ENCODE measurements around the gene CHN2.

The CHN2 gene

GRCh38 chr7:29424295-29424983 is 229.9 kb downstream of the CHN2 start:
- no peak overlapping the region for H3K9ac ChIP-seq (ENCODE audit: low read length)
- H3K4me1 ChIP-seq (ENCODE audit: control insufficient read depth, insufficient read depth, low read length) = peaks cover 5% of the 10 kb centered on the region; the same call in 1 of the 2 replicates
- H3K9me3 ChIP-seq (ENCODE audit: control insufficient read depth, insufficient read depth, low read depth, low read length) = no peaks in the 10 kb centered on the region
- H3K27me3 ChIP-seq (ENCODE audit: control insufficient read depth, insufficient read depth, low read length) = no peaks in the 10 kb centered on the region
- H3K27ac ChIP-seq (ENCODE audit: low read depth, low read length) = no peak overlapping the region
- no peak overlapping the region for H3K4me3 ChIP-seq (ENCODE audit: low read depth, low read length)
- H3K36me3 ChIP-seq (ENCODE audit: control insufficient read depth, insufficient read depth, low read length) = no peaks in the 10 kb centered on the region

- Histone ChIP-seq H3K9ac (ENCODE audit: low read length) (no peak overlapping the region), H3K4me1 (ENCODE audit: control insufficient read depth, insufficient read depth, low read length) (peaks cover 5% of the 10 kb centered on the region; the same call in 1 of the 2 replicates), H3K4me3 (ENCODE audit: low read depth, low read length) (no peak overlapping the region), H3K27me3 (ENCODE audit: control insufficient read depth, insufficient read depth, low read length) (no peaks in the 10 kb centered on the region), H3K36me3 (ENCODE audit: control insufficient read depth, insufficient read depth, low read length) (no peaks in the 10 kb centered on the region), H3K9me3 (ENCODE audit: control insufficient read depth, insufficient read depth, low read depth, low read length) (no peaks in the 10 kb centered on the region), H3K27ac (ENCODE audit: low read depth, low read length) (no peak overlapping the region)
Measured at GRCh38 chr7:29424984-29425309, 230.4 kb downstream of the CHN2 start.

GRCh38 chr7:29426587-29426986 is 232.0 kb downstream of the CHN2 start:
- Histone ChIP-seq H3K4me1 (ENCODE audit: control insufficient read depth, insufficient read depth, low read length) (peaks cover 12% of the 10 kb centered on the region), H3K9ac (ENCODE audit: low read length) (no peak overlapping the region), H3K27ac (ENCODE audit: low read depth, low read length) (no peak overlapping the region), H3K27me3 (ENCODE audit: control insufficient read depth, insufficient read depth, low read length) (no peaks in the 10 kb centered on the region), H3K36me3 (ENCODE audit: control insufficient read depth, insufficient read depth, low read length) (no peaks in the 10 kb centered on the region), H3K4me3 (ENCODE audit: low read depth, low read length) (no peak overlapping the region), H3K9me3 (ENCODE audit: control insufficient read depth, insufficient read depth, low read depth, low read length) (no peaks in the 10 kb centered on the region)

- no peaks in the 10 kb centered on the region for H3K36me3 ChIP-seq (ENCODE audit: control insufficient read depth, insufficient read depth, low read length)
- H3K9ac ChIP-seq (ENCODE audit: low read length) = no peak overlapping the region
- no peaks in the 10 kb centered on the region for H3K9me3 ChIP-seq (ENCODE audit: control insufficient read depth, insufficient read depth, low read depth, low read length)
- no peaks in the 10 kb centered on the region for H3K27me3 ChIP-seq (ENCODE audit: control insufficient read depth, insufficient read depth, low read length)
- no peak overlapping the region for H3K27ac ChIP-seq (ENCODE audit: low read depth, low read length)
- peaks cover 7% of the 10 kb centered on the region for H3K4me1 ChIP-seq (ENCODE audit: control insufficient read depth, insufficient read depth, low read length)
- no peak overlapping the region for H3K4me3 ChIP-seq (ENCODE audit: low read depth, low read length)
Measured at GRCh38 chr7:29429401-29429800, 234.8 kb downstream of the CHN2 start.

GRCh38 chr7:29430279-29430949 is 235.8 kb downstream of the CHN2 start:
- Histone ChIP-seq H3K36me3 (ENCODE audit: control insufficient read depth, insufficient read depth, low read length) (no peaks in the 10 kb centered on the region), H3K4me3 (ENCODE audit: low read depth, low read length) (no peak overlapping the region), H3K27ac (ENCODE audit: low read depth, low read length) (no peak overlapping the region), H3K4me1 (ENCODE audit: control insufficient read depth, insufficient read depth, low read length) (peaks cover 7% of the 10 kb centered on the region), H3K27me3 (ENCODE audit: control insufficient read depth, insufficient read depth, low read length) (no peaks in the 10 kb centered on the region), H3K9ac (ENCODE audit: low read length) (no peak overlapping the region), H3K9me3 (ENCODE audit: control insufficient read depth, insufficient read depth, low read depth, low read length) (no peaks in the 10 kb centered on the region)

GRCh38 chr7:29431686-29432085 is 237.1 kb downstream of the CHN2 start:
- Histone ChIP-seq H3K27ac (ENCODE audit: low read depth, low read length) (no peak overlapping the region), H3K9me3 (ENCODE audit: control insufficient read depth, insufficient read depth, low read depth, low read length) (no peaks in the 10 kb centered on the region)

GRCh38 chr7:29432721-29433120 is 238.1 kb downstream of the CHN2 start:
- Histone ChIP-seq H3K36me3 (ENCODE audit: control insufficient read depth, insufficient read depth, low read length) (no peaks in the 10 kb centered on the region), H3K27ac (ENCODE audit: low read depth, low read length) (no peak overlapping the region), H3K4me3 (ENCODE audit: low read depth, low read length) (no peak overlapping the region), H3K9ac (ENCODE audit: low read length) (no peak overlapping the region), H3K27me3 (ENCODE audit: control insufficient read depth, insufficient read depth, low read length) (no peaks in the 10 kb centered on the region), H3K9me3 (ENCODE audit: control insufficient read depth, insufficient read depth, low read depth, low read length) (no peaks in the 10 kb centered on the region), H3K4me1 (ENCODE audit: control insufficient read depth, insufficient read depth, low read length) (peaks cover 7% of the 10 kb centered on the region)

More at GRCh38 chr7:29431686-29432085, 237.1 kb downstream of the CHN2 start:
- Histone ChIP-seq H3K9ac (ENCODE audit: low read length) (no peak overlapping the region), H3K36me3 (ENCODE audit: control insufficient read depth, insufficient read depth, low read length) (no peaks in the 10 kb centered on the region), H3K4me3 (ENCODE audit: low read depth, low read length) (no peak overlapping the region), H3K27me3 (ENCODE audit: control insufficient read depth, insufficient read depth, low read length) (no peaks in the 10 kb centered on the region), H3K4me1 (ENCODE audit: control insufficient read depth, insufficient read depth, low read length) (peaks cover 7% of the 10 kb centered on the region)

- no peak overlapping the region for H3K27ac ChIP-seq (ENCODE audit: low read depth, low read length)
- H3K36me3 ChIP-seq (ENCODE audit: control insufficient read depth, insufficient read depth, low read length) = no peaks in the 10 kb centered on the region
- no peak overlapping the region for H3K9ac ChIP-seq (ENCODE audit: low read length)
- peaks cover 7% of the 10 kb centered on the region for H3K4me1 ChIP-seq (ENCODE audit: control insufficient read depth, insufficient read depth, low read length)
- no peaks in the 10 kb centered on the region for H3K27me3 ChIP-seq (ENCODE audit: control insufficient read depth, insufficient read depth, low read length)
- H3K9me3 ChIP-seq (ENCODE audit: control insufficient read depth, insufficient read depth, low read depth, low read length) = no peaks in the 10 kb centered on the region
- no peak overlapping the region for H3K4me3 ChIP-seq (ENCODE audit: low read depth, low read length)
Measured at GRCh38 chr7:29434380-29434768, 239.8 kb downstream of the CHN2 start.

GRCh38 chr7:29435167-29435566 is 240.6 kb downstream of the CHN2 start:
- Histone ChIP-seq H3K27ac (ENCODE audit: low read depth, low read length) (no peak overlapping the region), H3K36me3 (ENCODE audit: control insufficient read depth, insufficient read depth, low read length) (no peaks in the 10 kb centered on the region), H3K9ac (ENCODE audit: low read length) (no peak overlapping the region), H3K4me1 (ENCODE audit: control insufficient read depth, insufficient read depth, low read length) (peaks cover 5% of the 10 kb centered on the region), H3K9me3 (ENCODE audit: control insufficient read depth, insufficient read depth, low read depth, low read length) (no peaks in the 10 kb centered on the region), H3K4me3 (ENCODE audit: low read depth, low read length) (no peak overlapping the region), H3K27me3 (ENCODE audit: control insufficient read depth, insufficient read depth, low read length) (no peaks in the 10 kb centered on the region)

- no peaks in the 10 kb centered on the region for H3K4me1 ChIP-seq (ENCODE audit: control insufficient read depth, insufficient read depth, low read length)
- H3K27me3 ChIP-seq (ENCODE audit: control insufficient read depth, insufficient read depth, low read length) = no peaks in the 10 kb centered on the region
- no peak overlapping the region for H3K27ac ChIP-seq (ENCODE audit: low read depth, low read length)
- H3K9ac ChIP-seq (ENCODE audit: low read length) = no peak overlapping the region
- H3K4me3 ChIP-seq (ENCODE audit: low read depth, low read length) = no peak overlapping the region
- no peaks in the 10 kb centered on the region for H3K36me3 ChIP-seq (ENCODE audit: control insufficient read depth, insufficient read depth, low read length)
- H3K9me3 ChIP-seq (ENCODE audit: control insufficient read depth, insufficient read depth, low read depth, low read length) = no peaks in the 10 kb centered on the region
Measured at GRCh38 chr7:29435902-29436301, 241.3 kb downstream of the CHN2 start.

- Histone ChIP-seq H3K36me3 (ENCODE audit: control insufficient read depth, insufficient read depth, low read length) (no peaks in the 10 kb centered on the region), H3K9ac (ENCODE audit: low read length) (no peak overlapping the region), H3K27me3 (ENCODE audit: control insufficient read depth, insufficient read depth, low read length) (no peaks in the 10 kb centered on the region), H3K9me3 (ENCODE audit: control insufficient read depth, insufficient read depth, low read depth, low read length) (no peaks in the 10 kb centered on the region), H3K4me1 (ENCODE audit: control insufficient read depth, insufficient read depth, low read length) (peaks cover 12% of the 10 kb centered on the region), H3K4me3 (ENCODE audit: low read depth, low read length) (no peak overlapping the region), H3K27ac (ENCODE audit: low read depth, low read length) (no peak overlapping the region)
Measured at GRCh38 chr7:29442146-29442545, 247.6 kb downstream of the CHN2 start.
